Measurements from ENCODE around the gene PADI1. TPM values are rescaled to one million over a fixed set of nuclear protein-coding genes. Genes with fewer than 3 reads are reported as not detected.
A peak's percentile ranks its signal among the peaks of the same experiment; 100 is the strongest.

PADI1 gene
- total RNA-seq, 4 donors from 2014 or later: not detected

GRCh38 chr1:17230671-17231310 is 25.9 kb downstream of the PADI1 start:
- peaks cover 0 to 13% (median 1%) of the 10 kb centered on the region in 4 donors for H3K4me1 ChIP-seq
- H3K36me3 ChIP-seq: no peaks in the 10 kb centered on the region
- DNase-seq: no peak
- no peak overlapping the region for H3K4me3 ChIP-seq
- no peaks in the 10 kb centered on the region for H3K9me3 ChIP-seq
- no peak overlapping the region for H3K27ac ChIP-seq
- no peaks in the 10 kb centered on the region for H3K27me3 ChIP-seq
- TF ChIP-seq POLR2A (IDR thresholded peaks at IDR 0.05): no peak
- TF ChIP-seq, protein P1, sequence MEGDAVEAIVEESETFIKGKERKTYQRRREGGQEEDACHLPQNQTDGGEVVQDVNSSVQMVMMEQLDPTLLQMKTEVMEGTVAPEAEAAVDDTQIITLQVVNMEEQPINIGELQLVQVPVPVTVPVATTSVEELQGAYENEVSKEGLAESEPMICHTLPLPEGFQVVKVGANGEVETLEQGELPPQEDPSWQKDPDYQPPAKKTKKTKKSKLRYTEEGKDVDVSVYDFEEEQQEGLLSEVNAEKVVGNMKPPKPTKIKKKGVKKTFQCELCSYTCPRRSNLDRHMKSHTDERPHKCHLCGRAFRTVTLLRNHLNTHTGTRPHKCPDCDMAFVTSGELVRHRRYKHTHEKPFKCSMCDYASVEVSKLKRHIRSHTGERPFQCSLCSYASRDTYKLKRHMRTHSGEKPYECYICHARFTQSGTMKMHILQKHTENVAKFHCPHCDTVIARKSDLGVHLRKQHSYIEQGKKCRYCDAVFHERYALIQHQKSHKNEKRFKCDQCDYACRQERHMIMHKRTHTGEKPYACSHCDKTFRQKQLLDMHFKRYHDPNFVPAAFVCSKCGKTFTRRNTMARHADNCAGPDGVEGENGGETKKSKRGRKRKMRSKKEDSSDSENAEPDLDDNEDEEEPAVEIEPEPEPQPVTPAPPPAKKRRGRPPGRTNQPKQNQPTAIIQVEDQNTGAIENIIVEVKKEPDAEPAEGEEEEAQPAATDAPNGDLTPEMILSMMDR (IDR thresholded peaks at IDR 0.05): no peak

- H3K27ac ChIP-seq: peak overlapping the region in 1 of 4 donors; percentile 82
- H3K4me3 ChIP-seq: no peak overlapping the region
- peaks cover 0 to 18% (median 1%) of the 10 kb centered on the region in 4 donors for H3K4me1 ChIP-seq
- peak in 1 of 3 donors; percentile 57 for DNase-seq
- H3K9me3 ChIP-seq: no peaks in the 10 kb centered on the region
- TF ChIP-seq, protein P1 (IDR thresholded peaks at IDR 0.05): no peak
- TF ChIP-seq POLR2A (IDR thresholded peaks at IDR 0.05): no peak
- no peaks in the 10 kb centered on the region for H3K27me3 ChIP-seq
- H3K36me3 ChIP-seq: no peaks in the 10 kb centered on the region
Measured at GRCh38 chr1:17232759-17233661, 28.1 kb downstream of the PADI1 start.

GRCh38 chr1:17233675-17234320 is 28.9 kb downstream of the PADI1 start:
- Histone ChIP-seq H3K4me3 (no peak overlapping the region), H3K36me3 (no peaks in the 10 kb centered on the region), H3K27ac (peak overlapping the region in 1 of 4 donors; percentile 82), H3K4me1 (peaks cover 0 to 18% (median 1%) of the 10 kb centered on the region in 4 donors), H3K27me3 (no peaks in the 10 kb centered on the region), H3K9me3 (no peaks in the 10 kb centered on the region)
- DNase-seq: peak in 2 of 3 donors; percentile 79 to 90
- no peak for TF ChIP-seq POLR2A (IDR thresholded peaks at IDR 0.05)
- TF ChIP-seq, protein P1 (IDR thresholded peaks at IDR 0.05): no peak

- Histone ChIP-seq H3K4me3 (no peak overlapping the region), H3K27me3 (no peaks in the 10 kb centered on the region), H3K9me3 (no peaks in the 10 kb centered on the region), H3K36me3 (no peaks in the 10 kb centered on the region), H3K27ac (no peak overlapping the region), H3K4me1 (peaks cover 0 to 18% (median 1%) of the 10 kb centered on the region in 4 donors)
- TF ChIP-seq, protein P1 (IDR thresholded peaks at IDR 0.05): no peak
- TF ChIP-seq POLR2A (IDR thresholded peaks at IDR 0.05): no peak
- no peak for DNase-seq
Measured at GRCh38 chr1:17234405-17234804, 29.5 kb downstream of the PADI1 start.

GRCh38 chr1:17235135-17235885 is 30.4 kb downstream of the PADI1 start:
- DNase-seq: peak in 1 of 3 donors; percentile 66
- Histone ChIP-seq H3K27me3 (no peaks in the 10 kb centered on the region), H3K9me3 (no peaks in the 10 kb centered on the region), H3K36me3 (no peaks in the 10 kb centered on the region), H3K27ac (no peak overlapping the region), H3K4me3 (no peak overlapping the region), H3K4me1 (peaks cover 0 to 18% (median 1%) of the 10 kb centered on the region in 4 donors)
- TF ChIP-seq POLR2A (IDR thresholded peaks at IDR 0.05): no peak
- TF ChIP-seq, protein P1 (IDR thresholded peaks at IDR 0.05): no peak
